Thyroid gland (tissue), 4 donors: Measurements from ENCODE around the gene GSTT2B.
"Not testable (repeated sequence)": the region's sequence is repeated elsewhere in the genome, so short reads cannot be mapped to it uniquely, and the experiment has no call there.

Experiments
- CTCF ChIP-seq, 6 experiments: fragments of 200-600 bp in 3 of 6; fragments of 450-650 bp in 3 of 6; sonication (generic) in 3 of 6; IDR thresholded peaks; one replicate each; pipeline ENCODE4 v1.5.1; 2016 to 2019; ENCODE audit warnings: antibody characterized with exemption in 6 of 6, mild to moderate bottlenecking in 2 of 6, inconsistent platforms in 1 of 6, moderate library complexity in 1 of 6
- POLR2A ChIP-seq, 2 donors: fragments of 450-650 bp; IDR thresholded peaks; one replicate each; pipeline ENCODE4 v1.6.1; 2017; ENCODE audit warnings: antibody characterized with exemption in 2 of 2, mild to moderate bottlenecking in 2 of 2, moderate library complexity in 1 of 2

GRCh38 chr22:23999779-24000178 is 38.8 kb upstream of the GSTT2B start:
- TF ChIP-seq CTCF, POLR2A (IDR thresholded peaks at IDR 0.05): not testable (repeated sequence)
